ENCODE data around the gene DCTPP1. TPM values are rescaled to one million over a fixed set of nuclear protein-coding genes. Genes with fewer than 3 reads are reported as not detected.

DCTPP1 gene
- total and polyA plus RNA-seq, 2 of the 13 experiments (the other 11 are each of a cell fraction or from before 2014, with no cell fraction given), result 54.8 to 74.4 TPM

DNA sequence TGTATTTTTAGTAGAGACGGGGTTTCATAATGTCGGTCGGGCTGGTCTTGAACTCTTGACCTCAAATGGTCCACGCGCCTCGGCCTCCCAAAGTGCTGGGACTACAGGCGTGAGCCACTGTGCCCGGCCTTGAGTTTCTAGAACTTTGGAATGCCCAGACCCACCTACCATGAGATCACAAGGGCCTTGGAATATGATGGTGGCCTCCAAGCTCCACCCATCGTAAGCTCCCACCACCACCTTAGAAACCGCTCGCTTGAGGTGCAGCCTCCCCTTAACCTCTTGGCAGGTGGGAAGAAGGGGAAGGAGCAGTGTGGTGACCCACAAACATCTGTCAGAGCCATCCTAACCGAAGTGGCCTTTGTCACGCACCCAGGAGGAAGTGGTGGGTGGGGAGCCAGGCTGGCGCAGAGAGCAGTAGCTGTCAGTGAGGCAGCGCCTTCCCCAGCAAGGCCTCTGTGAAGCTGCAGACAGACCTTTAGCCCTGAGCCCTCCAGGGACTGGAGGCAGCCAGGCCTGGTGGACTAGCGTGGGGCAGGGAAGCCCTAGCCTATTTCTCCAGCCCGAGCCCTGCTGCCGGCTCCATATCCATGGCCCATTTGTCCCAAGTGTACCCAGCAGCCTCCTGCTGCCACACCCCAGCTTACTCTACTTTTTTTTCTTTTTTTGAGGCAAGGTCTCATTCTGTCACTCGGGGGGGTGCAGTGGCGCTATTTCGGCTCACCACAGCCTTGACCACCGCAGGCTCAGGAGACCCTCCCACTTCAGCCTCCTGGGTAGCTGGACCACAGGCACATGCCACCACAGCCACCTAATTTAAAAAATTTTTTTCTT is 28.9 kb upstream of the DCTPP1 start (continued):
- TF ChIP-seq, protein P1, sequence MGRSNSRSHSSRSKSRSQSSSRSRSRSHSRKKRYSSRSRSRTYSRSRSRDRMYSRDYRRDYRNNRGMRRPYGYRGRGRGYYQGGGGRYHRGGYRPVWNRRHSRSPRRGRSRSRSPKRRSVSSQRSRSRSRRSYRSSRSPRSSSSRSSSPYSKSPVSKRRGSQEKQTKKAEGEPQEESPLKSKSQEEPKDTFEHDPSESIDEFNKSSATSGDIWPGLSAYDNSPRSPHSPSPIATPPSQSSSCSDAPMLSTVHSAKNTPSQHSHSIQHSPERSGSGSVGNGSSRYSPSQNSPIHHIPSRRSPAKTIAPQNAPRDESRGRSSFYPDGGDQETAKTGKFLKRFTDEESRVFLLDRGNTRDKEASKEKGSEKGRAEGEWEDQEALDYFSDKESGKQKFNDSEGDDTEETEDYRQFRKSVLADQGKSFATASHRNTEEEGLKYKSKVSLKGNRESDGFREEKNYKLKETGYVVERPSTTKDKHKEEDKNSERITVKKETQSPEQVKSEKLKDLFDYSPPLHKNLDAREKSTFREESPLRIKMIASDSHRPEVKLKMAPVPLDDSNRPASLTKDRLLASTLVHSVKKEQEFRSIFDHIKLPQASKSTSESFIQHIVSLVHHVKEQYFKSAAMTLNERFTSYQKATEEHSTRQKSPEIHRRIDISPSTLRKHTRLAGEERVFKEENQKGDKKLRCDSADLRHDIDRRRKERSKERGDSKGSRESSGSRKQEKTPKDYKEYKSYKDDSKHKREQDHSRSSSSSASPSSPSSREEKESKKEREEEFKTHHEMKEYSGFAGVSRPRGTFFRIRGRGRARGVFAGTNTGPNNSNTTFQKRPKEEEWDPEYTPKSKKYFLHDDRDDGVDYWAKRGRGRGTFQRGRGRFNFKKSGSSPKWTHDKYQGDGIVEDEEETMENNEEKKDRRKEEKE (IDR thresholded peaks at IDR 0.05), result no peak
- no peak for TF ChIP-seq TBL1XR1 (IDR thresholded peaks at IDR 0.05; ENCODE audit: borderline replicate concordance, low read length, partially characterized antibody)
- peak; percentile 97 for TF ChIP-seq ZBTB38 (CRISPR knock-in tag; IDR thresholded peaks at IDR 0.05)
- no peak for TF ChIP-seq NFATC3 (CRISPR knock-in tag; IDR thresholded peaks at IDR 0.05)
- TF ChIP-seq, protein P2, sequence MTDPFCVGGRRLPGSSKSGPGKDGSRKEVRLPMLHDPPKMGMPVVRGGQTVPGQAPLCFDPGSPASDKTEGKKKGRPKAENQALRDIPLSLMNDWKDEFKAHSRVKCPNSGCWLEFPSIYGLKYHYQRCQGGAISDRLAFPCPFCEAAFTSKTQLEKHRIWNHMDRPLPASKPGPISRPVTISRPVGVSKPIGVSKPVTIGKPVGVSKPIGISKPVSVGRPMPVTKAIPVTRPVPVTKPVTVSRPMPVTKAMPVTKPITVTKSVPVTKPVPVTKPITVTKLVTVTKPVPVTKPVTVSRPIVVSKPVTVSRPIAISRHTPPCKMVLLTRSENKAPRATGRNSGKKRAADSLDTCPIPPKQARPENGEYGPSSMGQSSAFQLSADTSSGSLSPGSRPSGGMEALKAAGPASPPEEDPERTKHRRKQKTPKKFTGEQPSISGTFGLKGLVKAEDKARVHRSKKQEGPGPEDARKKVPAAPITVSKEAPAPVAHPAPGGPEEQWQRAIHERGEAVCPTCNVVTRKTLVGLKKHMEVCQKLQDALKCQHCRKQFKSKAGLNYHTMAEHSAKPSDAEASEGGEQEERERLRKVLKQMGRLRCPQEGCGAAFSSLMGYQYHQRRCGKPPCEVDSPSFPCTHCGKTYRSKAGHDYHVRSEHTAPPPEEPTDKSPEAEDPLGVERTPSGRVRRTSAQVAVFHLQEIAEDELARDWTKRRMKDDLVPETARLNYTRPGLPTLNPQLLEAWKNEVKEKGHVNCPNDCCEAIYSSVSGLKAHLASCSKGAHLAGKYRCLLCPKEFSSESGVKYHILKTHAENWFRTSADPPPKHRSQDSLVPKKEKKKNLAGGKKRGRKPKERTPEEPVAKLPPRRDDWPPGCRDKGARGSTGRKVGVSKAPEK (CRISPR knock-in tag; IDR thresholded peaks at IDR 0.05; ENCODE audit: borderline replicate concordance), result peak; percentile 98
- TF ChIP-seq, protein P3, sequence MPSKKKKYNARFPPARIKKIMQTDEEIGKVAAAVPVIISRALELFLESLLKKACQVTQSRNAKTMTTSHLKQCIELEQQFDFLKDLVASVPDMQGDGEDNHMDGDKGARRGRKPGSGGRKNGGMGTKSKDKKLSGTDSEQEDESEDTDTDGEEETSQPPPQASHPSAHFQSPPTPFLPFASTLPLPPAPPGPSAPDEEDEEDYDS (CRISPR knock-in tag; IDR thresholded peaks at IDR 0.05), result peak; percentile 31; the same call in 1 of the 2 replicates
- TF ChIP-seq PHF21A (CRISPR knock-in tag; IDR thresholded peaks at IDR 0.05), result peak; percentile 70; the same call in 1 of the 2 replicates
- TF ChIP-seq ZBTB3 (CRISPR knock-in tag; IDR thresholded peaks at IDR 0.05; ENCODE audit: borderline replicate concordance, low read depth), result peak; percentile 96
- no peak for TF ChIP-seq ZFP90 (CRISPR knock-in tag; IDR thresholded peaks at IDR 0.05; ENCODE audit: borderline replicate concordance)
- TF ChIP-seq MEIS1 (CRISPR knock-in tag; IDR thresholded peaks at IDR 0.05; ENCODE audit: borderline replicate concordance), result no peak; the same call in 1 of the 2 replicates
- TF ChIP-seq, protein P4, sequence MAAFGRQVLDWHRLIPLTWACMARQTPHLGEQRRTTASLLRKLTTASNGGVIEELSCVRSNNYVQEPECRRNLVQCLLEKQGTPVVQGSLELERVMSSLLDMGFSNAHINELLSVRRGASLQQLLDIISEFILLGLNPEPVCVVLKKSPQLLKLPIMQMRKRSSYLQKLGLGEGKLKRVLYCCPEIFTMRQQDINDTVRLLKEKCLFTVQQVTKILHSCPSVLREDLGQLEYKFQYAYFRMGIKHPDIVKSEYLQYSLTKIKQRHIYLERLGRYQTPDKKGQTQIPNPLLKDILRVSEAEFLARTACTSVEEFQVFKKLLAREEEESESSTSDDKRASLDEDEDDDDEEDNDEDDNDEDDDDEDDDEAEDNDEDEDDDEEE (CRISPR knock-in tag; IDR thresholded peaks at IDR 0.05), result peak; percentile 95; the same call in 1 of the 2 replicates
- no peak for TF ChIP-seq ZNF577 (CRISPR knock-in tag; IDR thresholded peaks at IDR 0.05; ENCODE audit: borderline replicate concordance, low read depth)
- no peak for TF ChIP-seq NBN (conservative IDR thresholded peaks at IDR 0.05)
- no peak for TF ChIP-seq ZFP36L1 (CRISPR knock-in tag; IDR thresholded peaks at IDR 0.05)
- no peak for TF ChIP-seq AGO2 (optimal IDR thresholded peaks at IDR 0.05; ENCODE audit: low read depth, low read length)
- no peak for TF ChIP-seq PRMT3 (CRISPR knock-in tag; IDR thresholded peaks at IDR 0.05; ENCODE audit: borderline replicate concordance, low read depth)
- TF ChIP-seq TRIM24 (CRISPR knock-in tag; IDR thresholded peaks at IDR 0.05), result no peak
- TF ChIP-seq NFIC (IDR thresholded peaks at IDR 0.05; ENCODE audit: low read length), result no peak
- peak; percentile 21; the same call in 1 of the 2 replicates for TF ChIP-seq ZNF605 (CRISPR knock-in tag; IDR thresholded peaks at IDR 0.05)
- TF ChIP-seq ZMAT3 (CRISPR knock-in tag; conservative IDR thresholded peaks at IDR 0.05), result peak; percentile 63
- no peak for TF ChIP-seq JUNB (CRISPR knock-in tag; IDR thresholded peaks at IDR 0.05; ENCODE audit: borderline replicate concordance)

Data from HepG2 (cell line).